Upper lobe of right lung (tissue), 1 donor: ENCODE measurements around the gene DMTF1. TPM values are rescaled to one million over a fixed set of nuclear protein-coding genes. Genes with fewer than 3 reads are reported as not detected.

ENCODE experiments used
- ATAC-seq: fragments of 200-7000 bp; cut with Tn5 transposase; one replicate; pipeline ENCODE4 v1.9.1; 2020; ENCODE audit warnings: mild to moderate bottlenecking, moderate library complexity
- DNase-seq: peaks from one replicate; pipeline ENCODE4 v3.0.0-alpha.2; 2020
- H3K27ac ChIP-seq: fragments of 200-600 bp; one replicate; pipeline ENCODE4 v1.8.0; 2022
- H3K27me3 ChIP-seq: fragments of 200-600 bp; one replicate; pipeline ENCODE4 v1.8.0; 2022; ENCODE audit warnings: mild to moderate bottlenecking
- H3K36me3 ChIP-seq: fragments of 200-600 bp; one replicate; pipeline ENCODE4 v1.8.0; 2022
- H3K4me1 ChIP-seq: fragments of 200-600 bp; one replicate; pipeline ENCODE4 v1.8.0; 2022
- H3K4me3 ChIP-seq: fragments of 200-600 bp; one replicate; pipeline ENCODE4 v1.8.0; 2022; ENCODE audit warnings: mild to moderate bottlenecking
- H3K9me3 ChIP-seq: fragments of 200-600 bp; one replicate; pipeline ENCODE4 v1.8.0; 2022
- intact Hi-C: fragments of 100-400 bp; cut with DNase I; formaldehyde crosslinking; loops from one replicate; pipeline ENCODE4 v1.11.0; 2022
- total RNA-seq: library from RNA; stranded (reverse); fragmentation: NEBNext Ultra II Directional; extraction: Animal tissue kit (Norgen Biotek cat#: 25700); gene quantifications from one replicate; pipeline ENCODE4 v1.2.1, GENCODE V29; 2021
- TF ChIP-seq, protein P1 (sequence below): fragments of 200-600 bp; IDR thresholded peaks from one replicate; pipeline ENCODE4 v1.8.0; 2022; ENCODE audit warnings: antibody characterized with exemption
- donor health status: DM: no; HTN: yes; CAD: no; lungs with severe emphysema.

DMTF1 gene
- total RNA-seq, 1 donor from 2014 or later: 82.8 TPM

DNA sequence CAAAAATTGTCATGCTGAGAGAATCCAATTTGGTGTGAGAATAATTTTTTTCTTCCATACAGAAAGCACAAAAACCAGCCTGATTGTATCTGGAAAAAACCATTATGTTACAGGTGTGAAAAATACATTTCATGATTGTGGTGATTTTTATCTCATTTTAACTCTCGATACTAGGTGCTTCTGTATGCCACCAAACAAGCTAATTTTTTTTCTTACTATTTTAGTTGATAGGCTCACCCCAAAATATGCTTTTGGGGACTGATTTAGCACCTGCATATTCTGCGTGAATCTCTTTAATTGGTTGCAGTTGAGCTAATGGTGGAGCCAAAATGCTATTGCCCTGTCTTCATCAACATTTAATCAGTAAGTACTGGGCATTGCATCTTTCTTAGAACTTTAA is 1.9 kb downstream of the DMTF1 start:
- Histone ChIP-seq H3K27me3 (no peaks in the 10 kb centered on the region), H3K9me3 (no peaks in the 10 kb centered on the region), H3K36me3 (no peaks in the 10 kb centered on the region), H3K27ac (peak overlapping the region; percentile 32), H3K4me3 (peak overlapping the region; percentile 77), H3K4me1 (peaks cover 46% of the 10 kb centered on the region)
- no peak for ATAC-seq
- TF ChIP-seq, protein P1, sequence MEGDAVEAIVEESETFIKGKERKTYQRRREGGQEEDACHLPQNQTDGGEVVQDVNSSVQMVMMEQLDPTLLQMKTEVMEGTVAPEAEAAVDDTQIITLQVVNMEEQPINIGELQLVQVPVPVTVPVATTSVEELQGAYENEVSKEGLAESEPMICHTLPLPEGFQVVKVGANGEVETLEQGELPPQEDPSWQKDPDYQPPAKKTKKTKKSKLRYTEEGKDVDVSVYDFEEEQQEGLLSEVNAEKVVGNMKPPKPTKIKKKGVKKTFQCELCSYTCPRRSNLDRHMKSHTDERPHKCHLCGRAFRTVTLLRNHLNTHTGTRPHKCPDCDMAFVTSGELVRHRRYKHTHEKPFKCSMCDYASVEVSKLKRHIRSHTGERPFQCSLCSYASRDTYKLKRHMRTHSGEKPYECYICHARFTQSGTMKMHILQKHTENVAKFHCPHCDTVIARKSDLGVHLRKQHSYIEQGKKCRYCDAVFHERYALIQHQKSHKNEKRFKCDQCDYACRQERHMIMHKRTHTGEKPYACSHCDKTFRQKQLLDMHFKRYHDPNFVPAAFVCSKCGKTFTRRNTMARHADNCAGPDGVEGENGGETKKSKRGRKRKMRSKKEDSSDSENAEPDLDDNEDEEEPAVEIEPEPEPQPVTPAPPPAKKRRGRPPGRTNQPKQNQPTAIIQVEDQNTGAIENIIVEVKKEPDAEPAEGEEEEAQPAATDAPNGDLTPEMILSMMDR: no peak
- intact Hi-C loops: no loop called here
- DNase-seq: no peak

DNA sequence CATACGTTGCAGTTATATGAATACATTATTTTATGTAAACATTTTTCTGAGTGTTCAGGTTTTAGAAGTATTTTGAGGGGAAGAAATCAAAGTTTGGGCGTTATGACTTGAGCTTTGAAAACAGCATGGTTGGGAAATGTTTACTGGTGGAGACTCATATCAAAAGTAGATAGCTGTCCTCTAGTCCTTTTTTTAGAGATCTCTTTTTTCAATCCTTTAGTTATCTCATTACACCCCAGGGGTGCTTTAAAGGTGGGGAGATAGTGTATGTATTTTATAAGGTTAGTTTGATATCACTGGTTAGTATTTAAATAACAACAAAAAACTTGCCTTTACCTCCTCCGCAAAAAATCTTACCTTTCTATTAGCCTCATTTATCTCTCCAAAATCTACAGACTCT is 2.3 kb downstream of the DMTF1 start:
- Histone ChIP-seq H3K4me3 (peak overlapping the region; percentile 77), H3K27ac (peak overlapping the region; percentile 32), H3K27me3 (no peaks in the 10 kb centered on the region), H3K9me3 (no peaks in the 10 kb centered on the region), H3K36me3 (no peaks in the 10 kb centered on the region), H3K4me1 (peaks cover 46% of the 10 kb centered on the region)
- intact Hi-C loops: no loop called here
- DNase-seq (no peak), ATAC-seq (no peak)
- TF ChIP-seq, protein P1: no peak

DNA sequence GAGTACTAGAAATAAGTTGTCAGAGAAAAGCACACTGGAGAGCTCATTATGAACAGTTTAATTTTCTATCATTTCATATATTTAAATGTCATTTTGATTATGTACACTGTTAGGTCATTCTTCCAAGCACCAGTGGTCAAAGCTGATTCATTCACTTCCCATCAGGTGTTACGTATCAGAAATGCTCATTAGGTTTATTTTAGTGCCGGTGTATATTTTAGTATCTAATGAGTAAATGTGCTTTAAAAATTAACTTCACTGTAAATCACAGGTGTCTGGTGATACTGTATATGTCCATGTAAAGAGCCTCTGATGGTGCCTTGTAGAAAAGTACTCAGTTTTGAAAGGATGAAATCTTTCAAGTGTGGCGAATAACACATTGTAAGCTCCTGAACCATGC is 3.5 kb downstream of the DMTF1 start:
- peak overlapping the region; percentile 77 for H3K4me3 ChIP-seq
- no peaks in the 10 kb centered on the region for H3K27me3 ChIP-seq
- H3K9me3 ChIP-seq: no peaks in the 10 kb centered on the region
- H3K36me3 ChIP-seq: no peaks in the 10 kb centered on the region
- TF ChIP-seq, protein P1: no peak
- DNase-seq (no peak), ATAC-seq (no peak)
- intact Hi-C loops: no loop called here
- no peak overlapping the region for H3K27ac ChIP-seq
- H3K4me1 ChIP-seq: peaks cover 46% of the 10 kb centered on the region

DNA sequence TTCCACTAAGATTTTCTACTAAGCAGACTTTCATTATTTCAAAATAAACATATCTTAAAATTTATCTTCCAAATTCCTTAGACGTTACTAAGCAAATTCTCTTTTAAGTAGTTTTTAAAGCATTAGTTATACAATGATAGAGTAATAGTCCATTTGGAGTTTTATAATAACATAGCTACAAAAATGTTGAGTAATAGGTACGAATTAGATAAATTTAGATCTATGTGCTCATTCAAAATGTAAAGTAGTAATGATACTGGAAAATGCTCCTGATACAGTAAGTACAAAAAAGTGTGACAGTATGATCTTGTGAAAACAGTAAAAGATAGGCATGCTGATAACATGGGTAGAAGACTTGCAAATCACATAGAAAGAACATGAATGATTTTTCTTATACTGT is 4.5 kb downstream of the DMTF1 start:
- DNase-seq (no peak), ATAC-seq (no peak)
- H3K27me3 ChIP-seq: no peaks in the 10 kb centered on the region
- no peaks in the 10 kb centered on the region for H3K9me3 ChIP-seq
- no peaks in the 10 kb centered on the region for H3K36me3 ChIP-seq
- TF ChIP-seq, protein P1: no peak
- no peak overlapping the region for H3K4me3 ChIP-seq
- no peak overlapping the region for H3K27ac ChIP-seq
- peaks cover 38% of the 10 kb centered on the region for H3K4me1 ChIP-seq
- intact Hi-C loops: no loop called here

DNA sequence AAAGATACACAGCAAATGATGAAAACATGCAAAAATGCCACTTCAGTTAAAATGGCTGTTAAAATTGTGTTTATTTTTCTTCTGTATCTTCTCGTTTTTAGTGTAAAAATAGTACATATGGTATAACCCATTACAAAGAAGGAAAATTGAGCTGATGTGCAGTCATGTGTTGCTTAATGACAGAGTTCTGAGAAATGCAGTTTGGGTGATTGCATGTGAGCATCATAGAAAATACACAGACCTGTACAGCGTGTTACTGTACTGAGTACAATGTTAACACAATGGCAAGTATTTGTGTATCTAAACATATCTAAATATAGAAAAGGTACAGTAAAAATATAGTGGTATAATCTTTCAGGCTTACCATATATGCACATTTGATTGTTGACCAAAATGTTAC is 7.3 kb downstream of the DMTF1 start:
- Histone ChIP-seq H3K36me3 (peaks cover 15% of the 10 kb centered on the region), H3K4me3 (no peak overlapping the region), H3K4me1 (peaks cover 30% of the 10 kb centered on the region), H3K27ac (no peak overlapping the region), H3K27me3 (no peaks in the 10 kb centered on the region), H3K9me3 (no peaks in the 10 kb centered on the region)
- TF ChIP-seq, protein P1: no peak
- intact Hi-C loops: no loop called here
- DNase-seq (no peak), ATAC-seq (no peak)

DNA sequence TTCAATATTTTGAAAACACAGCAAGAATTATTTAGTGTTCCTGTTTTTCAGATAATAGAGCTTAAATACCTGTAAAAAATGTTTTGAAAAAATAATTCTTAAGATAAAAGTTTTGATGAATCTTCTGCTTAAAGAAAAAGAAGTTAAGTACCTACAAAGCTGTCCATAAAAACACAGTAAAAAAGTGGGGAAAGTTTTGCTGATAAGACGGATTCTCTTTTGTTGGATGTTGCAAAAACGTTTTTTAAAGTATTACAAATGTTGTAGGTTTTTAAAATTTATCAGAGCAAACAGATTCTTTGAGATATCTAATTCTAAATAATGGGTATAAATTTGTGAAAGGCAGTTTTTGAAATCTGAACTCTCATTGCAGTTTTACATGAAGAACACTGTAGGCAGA is 12.2 kb downstream of the DMTF1 start:
- intact Hi-C loops: no loop called here
- Histone ChIP-seq H3K27me3 (no peaks in the 10 kb centered on the region), H3K4me3 (no peak overlapping the region), H3K36me3 (peaks cover 64% of the 10 kb centered on the region), H3K9me3 (no peaks in the 10 kb centered on the region), H3K4me1 (no peaks in the 10 kb centered on the region), H3K27ac (no peak overlapping the region)
- no peak for ATAC-seq
- TF ChIP-seq, protein P1: no peak
- DNase-seq: no peak
